GM12878 (cell line): ENCODE measurements around the gene BANP.
"Not testable (repeated sequence)": the region's sequence is repeated elsewhere in the genome, so short reads cannot be mapped to it uniquely, and the experiment has no call there.

Source experiments
- ATF3 ChIP-seq: IDR thresholded peaks from 2 replicates; pipeline ENCODE4 v1.6.1; 2011; ENCODE audit warnings: low read depth, mild to moderate bottlenecking, low read length, moderate library complexity, borderline replicate concordance; ENCODE audit errors: extremely low read depth
- BHLHE40 ChIP-seq, 2 experiments: fragments of 450-650 bp in 1 of 2; IDR thresholded peaks; 2 replicates each; pipeline ENCODE4 v1.6.1; 2011 to 2017; ENCODE audit warnings: low read depth in 2 of 2, borderline replicate concordance in 1 of 2, improper control_type of control experiment in 1 of 2, low read length in 1 of 2, mild to moderate bottlenecking in 1 of 2
- EP300 ChIP-seq, 2 experiments: fragments of 150-350 bp in 1 of 2; IDR thresholded peaks; 2 replicates each; pipeline ENCODE4 v1.6.1; 2011 to 2012; ENCODE audit warnings: low read depth in 2 of 2, low read length in 2 of 2, borderline replicate concordance in 1 of 2, improper control_type of control experiment in 1 of 2, inconsistent platforms in 1 of 2; ENCODE audit not compliant: control insufficient read depth in 1 of 2
- FOXK2 ChIP-seq: fragments of 450-650 bp; IDR thresholded peaks from 2 replicates; pipeline ENCODE4 v1.6.1; 2017; ENCODE audit warnings: mild to moderate bottlenecking, moderate library complexity
- KDM1A ChIP-seq: fragments of 200-600 bp; sonication (generic); IDR thresholded peaks from 2 replicates; pipeline ENCODE4 v1.6.1; 2016; ENCODE audit warnings: borderline replicate concordance
- NFXL1 ChIP-seq: fragments of 450-650 bp; IDR thresholded peaks from 2 replicates; pipeline ENCODE4 v1.6.1; 2017; ENCODE audit warnings: antibody characterized with exemption, mild to moderate bottlenecking, borderline replicate concordance
- NFYA ChIP-seq: IDR thresholded peaks from 2 replicates; pipeline ENCODE4 v1.6.1; 2011; ENCODE audit warnings: low read depth, mild to moderate bottlenecking, low read length, improper control_type of control experiment, borderline replicate concordance
- POLR2A ChIP-seq: IDR thresholded peaks from 2 replicates; pipeline ENCODE4 v1.6.1; 2011; ENCODE audit warnings: low read depth, mild to moderate bottlenecking, low read length
- RFX5 ChIP-seq: IDR thresholded peaks from 2 replicates; pipeline ENCODE4 v1.6.1; 2011; ENCODE audit warnings: low read depth, low read length, improper control_type of control experiment
- ZNF24 ChIP-seq: fragments of 450-650 bp; IDR thresholded peaks from 2 replicates; pipeline ENCODE4 v1.6.1; 2017; ENCODE audit warnings: antibody characterized with exemption, mild to moderate bottlenecking
- TF ChIP-seq, protein P1 (sequence below), 3 experiments: IDR thresholded peaks in 2 of 3; conservative IDR thresholded peaks in 1 of 3; 2 replicates each; pipeline ENCODE4 v1.5.1; 2011; ENCODE audit warnings: low read depth in 3 of 3, low read length in 3 of 3, mild to moderate bottlenecking in 3 of 3, control low read depth in 2 of 3, moderate library complexity in 2 of 3, inconsistent platforms in 1 of 3, mixed read lengths in 1 of 3; ENCODE audit not compliant: control insufficient read depth in 2 of 3, insufficient read depth in 1 of 3; ENCODE audit errors: extremely low read depth in 1 of 3
- TF ChIP-seq, protein P2 (sequence below): fragments of 450-650 bp; IDR thresholded peaks from 2 replicates; pipeline ENCODE4 v1.6.1; 2016; ENCODE audit warnings: mild to moderate bottlenecking, moderate library complexity, borderline replicate concordance

GRCh38 chr16:88094900-88095299, 143.7 kb downstream of the BANP start:
- TF ChIP-seq, protein P1, sequence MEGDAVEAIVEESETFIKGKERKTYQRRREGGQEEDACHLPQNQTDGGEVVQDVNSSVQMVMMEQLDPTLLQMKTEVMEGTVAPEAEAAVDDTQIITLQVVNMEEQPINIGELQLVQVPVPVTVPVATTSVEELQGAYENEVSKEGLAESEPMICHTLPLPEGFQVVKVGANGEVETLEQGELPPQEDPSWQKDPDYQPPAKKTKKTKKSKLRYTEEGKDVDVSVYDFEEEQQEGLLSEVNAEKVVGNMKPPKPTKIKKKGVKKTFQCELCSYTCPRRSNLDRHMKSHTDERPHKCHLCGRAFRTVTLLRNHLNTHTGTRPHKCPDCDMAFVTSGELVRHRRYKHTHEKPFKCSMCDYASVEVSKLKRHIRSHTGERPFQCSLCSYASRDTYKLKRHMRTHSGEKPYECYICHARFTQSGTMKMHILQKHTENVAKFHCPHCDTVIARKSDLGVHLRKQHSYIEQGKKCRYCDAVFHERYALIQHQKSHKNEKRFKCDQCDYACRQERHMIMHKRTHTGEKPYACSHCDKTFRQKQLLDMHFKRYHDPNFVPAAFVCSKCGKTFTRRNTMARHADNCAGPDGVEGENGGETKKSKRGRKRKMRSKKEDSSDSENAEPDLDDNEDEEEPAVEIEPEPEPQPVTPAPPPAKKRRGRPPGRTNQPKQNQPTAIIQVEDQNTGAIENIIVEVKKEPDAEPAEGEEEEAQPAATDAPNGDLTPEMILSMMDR (IDR thresholded peaks at IDR 0.05 in 2 of 3, conservative IDR thresholded peaks at IDR 0.05 in 1 of 3; ENCODE audit: control insufficient read depth in 2 of 3, extremely low read depth in 1 of 3, insufficient read depth in 1 of 3, low read depth in 3 of 3, low read length in 3 of 3) = not testable (repeated sequence)
- TF ChIP-seq NFXL1; POLR2A; KDM1A; BHLHE40 (IDR thresholded peaks at IDR 0.05; ENCODE audit: borderline replicate concordance in 1 of 2, low read depth in 2 of 2, low read length in 1 of 2); NFYA; FOXK2; EP300 (IDR thresholded peaks at IDR 0.05; ENCODE audit: borderline replicate concordance in 1 of 2, control insufficient read depth in 1 of 2, low read depth in 2 of 2, low read length in 2 of 2); ZNF24; RFX5; ATF3: not testable (repeated sequence)
- TF ChIP-seq, protein P2, sequence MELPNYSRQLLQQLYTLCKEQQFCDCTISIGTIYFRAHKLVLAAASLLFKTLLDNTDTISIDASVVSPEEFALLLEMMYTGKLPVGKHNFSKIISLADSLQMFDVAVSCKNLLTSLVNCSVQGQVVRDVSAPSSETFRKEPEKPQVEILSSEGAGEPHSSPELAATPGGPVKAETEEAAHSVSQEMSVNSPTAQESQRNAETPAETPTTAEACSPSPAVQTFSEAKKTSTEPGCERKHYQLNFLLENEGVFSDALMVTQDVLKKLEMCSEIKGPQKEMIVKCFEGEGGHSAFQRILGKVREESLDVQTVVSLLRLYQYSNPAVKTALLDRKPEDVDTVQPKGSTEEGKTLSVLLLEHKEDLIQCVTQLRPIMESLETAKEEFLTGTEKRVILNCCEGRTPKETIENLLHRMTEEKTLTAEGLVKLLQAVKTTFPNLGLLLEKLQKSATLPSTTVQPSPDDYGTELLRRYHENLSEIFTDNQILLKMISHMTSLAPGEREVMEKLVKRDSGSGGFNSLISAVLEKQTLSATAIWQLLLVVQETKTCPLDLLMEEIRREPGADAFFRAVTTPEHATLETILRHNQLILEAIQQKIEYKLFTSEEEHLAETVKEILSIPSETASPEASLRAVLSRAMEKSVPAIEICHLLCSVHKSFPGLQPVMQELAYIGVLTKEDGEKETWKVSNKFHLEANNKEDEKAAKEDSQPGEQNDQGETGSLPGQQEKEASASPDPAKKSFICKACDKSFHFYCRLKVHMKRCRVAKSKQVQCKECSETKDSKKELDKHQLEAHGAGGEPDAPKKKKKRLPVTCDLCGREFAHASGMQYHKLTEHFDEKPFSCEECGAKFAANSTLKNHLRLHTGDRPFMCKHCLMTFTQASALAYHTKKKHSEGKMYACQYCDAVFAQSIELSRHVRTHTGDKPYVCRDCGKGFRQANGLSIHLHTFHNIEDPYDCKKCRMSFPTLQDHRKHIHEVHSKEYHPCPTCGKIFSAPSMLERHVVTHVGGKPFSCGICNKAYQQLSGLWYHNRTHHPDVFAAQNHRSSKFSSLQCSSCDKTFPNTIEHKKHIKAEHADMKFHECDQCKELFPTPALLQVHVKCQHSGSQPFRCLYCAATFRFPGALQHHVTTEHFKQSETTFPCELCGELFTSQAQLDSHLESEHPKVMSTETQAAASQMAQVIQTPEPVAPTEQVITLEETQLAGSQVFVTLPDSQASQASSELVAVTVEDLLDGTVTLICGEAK = not testable (repeated sequence)
